MM.1S (cell line): ENCODE measurements around the gene MPV17.

Experiments
- CTCF ChIP-seq: fragments of 300-600 bp; sonication (generic); IDR thresholded peaks from 2 replicates; pipeline ENCODE4 v1.5.1; 2016; ENCODE audit warnings: antibody characterized with exemption, low read length, mixed read lengths
- EZH2phosphoT487 ChIP-seq: fragments of 300-600 bp; sonication (generic); IDR thresholded peaks from 2 replicates; pipeline ENCODE4 v1.6.1; 2018; ENCODE audit warnings: antibody characterized with exemption, low read length

GRCh38 chr2:27261926-27262298 is 61.0 kb downstream of the MPV17 start:
- TF ChIP-seq CTCF (no peak), EZH2phosphoT487 (no peak)
